Measurements from ENCODE around the gene SFRP2.

DNA sequence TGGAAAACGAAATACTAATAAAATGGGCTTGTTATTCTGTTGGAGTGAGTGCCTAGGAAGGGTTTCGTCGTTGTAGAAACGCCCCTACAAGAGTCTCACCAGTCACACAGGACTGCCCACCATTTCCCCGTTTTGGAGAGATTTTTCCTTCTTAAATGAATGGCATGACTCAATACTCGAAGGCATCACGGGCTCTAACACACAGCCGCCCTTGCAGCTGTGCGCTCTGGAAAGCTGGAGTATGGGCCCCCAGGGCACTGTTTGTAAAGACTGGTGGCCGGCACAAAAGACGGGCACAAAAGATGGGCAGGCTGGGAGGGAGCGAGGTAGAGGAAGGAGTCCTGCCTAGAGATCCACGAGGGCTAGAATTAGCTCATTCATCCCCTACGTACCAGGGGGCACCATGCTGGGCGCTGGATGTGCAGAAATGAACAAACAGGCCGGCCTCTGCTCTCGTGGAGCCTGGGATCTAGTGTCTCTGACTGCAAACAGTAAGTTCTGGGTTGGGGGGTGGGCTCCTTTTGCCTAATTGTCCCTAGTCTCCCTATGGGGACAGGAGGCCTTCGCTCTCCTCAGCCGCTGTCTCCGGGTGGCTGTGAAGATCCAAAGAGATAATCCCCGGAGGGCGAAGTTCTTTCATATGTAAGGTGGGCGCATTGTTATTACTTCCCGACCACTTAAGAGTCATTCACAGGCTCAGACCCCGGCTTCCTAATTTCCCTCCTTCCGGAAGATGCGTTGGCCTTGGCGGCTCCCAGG lies 1.0 kb upstream of the SFRP2 start:
- TF ChIP-seq, protein P1, sequence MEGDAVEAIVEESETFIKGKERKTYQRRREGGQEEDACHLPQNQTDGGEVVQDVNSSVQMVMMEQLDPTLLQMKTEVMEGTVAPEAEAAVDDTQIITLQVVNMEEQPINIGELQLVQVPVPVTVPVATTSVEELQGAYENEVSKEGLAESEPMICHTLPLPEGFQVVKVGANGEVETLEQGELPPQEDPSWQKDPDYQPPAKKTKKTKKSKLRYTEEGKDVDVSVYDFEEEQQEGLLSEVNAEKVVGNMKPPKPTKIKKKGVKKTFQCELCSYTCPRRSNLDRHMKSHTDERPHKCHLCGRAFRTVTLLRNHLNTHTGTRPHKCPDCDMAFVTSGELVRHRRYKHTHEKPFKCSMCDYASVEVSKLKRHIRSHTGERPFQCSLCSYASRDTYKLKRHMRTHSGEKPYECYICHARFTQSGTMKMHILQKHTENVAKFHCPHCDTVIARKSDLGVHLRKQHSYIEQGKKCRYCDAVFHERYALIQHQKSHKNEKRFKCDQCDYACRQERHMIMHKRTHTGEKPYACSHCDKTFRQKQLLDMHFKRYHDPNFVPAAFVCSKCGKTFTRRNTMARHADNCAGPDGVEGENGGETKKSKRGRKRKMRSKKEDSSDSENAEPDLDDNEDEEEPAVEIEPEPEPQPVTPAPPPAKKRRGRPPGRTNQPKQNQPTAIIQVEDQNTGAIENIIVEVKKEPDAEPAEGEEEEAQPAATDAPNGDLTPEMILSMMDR (IDR thresholded peaks at IDR 0.05) = no peak
- no peak for TF ChIP-seq POLR2A (IDR thresholded peaks at IDR 0.05)

Measured in Peyer's patch (tissue), 4 donors.